Right lobe of liver (tissue), 4 donors: ENCODE data around the gene SPTA1.

Experiments used
- POLR2A ChIP-seq: fragments of 450-650 bp; IDR thresholded peaks from one replicate; pipeline ENCODE4 v1.6.1; 2017; ENCODE audit warnings: antibody characterized with exemption, mild to moderate bottlenecking
- TF ChIP-seq, protein P1 (sequence below), 4 donors: fragments of 200-600 bp in 3 of 4; fragments of 450-650 bp in 1 of 4; IDR thresholded peaks; one replicate each; pipeline versions ENCODE4 v1.5.1 to v1.8.0; 2016 to 2022; ENCODE audit warnings: antibody characterized with exemption in 4 of 4, mild to moderate bottlenecking in 2 of 4
- donor health status: DM: no; HTN: no; CAD: no.
- donor health status: DM: no; HTN: no; CAD: no.
- donor health status: DM: no; HTN: yes; CAD: no.

- TF ChIP-seq, protein P1, sequence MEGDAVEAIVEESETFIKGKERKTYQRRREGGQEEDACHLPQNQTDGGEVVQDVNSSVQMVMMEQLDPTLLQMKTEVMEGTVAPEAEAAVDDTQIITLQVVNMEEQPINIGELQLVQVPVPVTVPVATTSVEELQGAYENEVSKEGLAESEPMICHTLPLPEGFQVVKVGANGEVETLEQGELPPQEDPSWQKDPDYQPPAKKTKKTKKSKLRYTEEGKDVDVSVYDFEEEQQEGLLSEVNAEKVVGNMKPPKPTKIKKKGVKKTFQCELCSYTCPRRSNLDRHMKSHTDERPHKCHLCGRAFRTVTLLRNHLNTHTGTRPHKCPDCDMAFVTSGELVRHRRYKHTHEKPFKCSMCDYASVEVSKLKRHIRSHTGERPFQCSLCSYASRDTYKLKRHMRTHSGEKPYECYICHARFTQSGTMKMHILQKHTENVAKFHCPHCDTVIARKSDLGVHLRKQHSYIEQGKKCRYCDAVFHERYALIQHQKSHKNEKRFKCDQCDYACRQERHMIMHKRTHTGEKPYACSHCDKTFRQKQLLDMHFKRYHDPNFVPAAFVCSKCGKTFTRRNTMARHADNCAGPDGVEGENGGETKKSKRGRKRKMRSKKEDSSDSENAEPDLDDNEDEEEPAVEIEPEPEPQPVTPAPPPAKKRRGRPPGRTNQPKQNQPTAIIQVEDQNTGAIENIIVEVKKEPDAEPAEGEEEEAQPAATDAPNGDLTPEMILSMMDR (IDR thresholded peaks at IDR 0.05): no peak
- no peak for TF ChIP-seq POLR2A
These were observed at the start of gene SPTA1 for GRCh38 chr1:158686111-158687009.
